ENCODE results near the gene SCFD2. TPM values are rescaled to one million over a fixed set of nuclear protein-coding genes. Genes with fewer than 3 reads are reported as not detected.

SCFD2 gene
- total RNA-seq, 1 experiment from 2014 or later: 12.4 TPM

DNA sequence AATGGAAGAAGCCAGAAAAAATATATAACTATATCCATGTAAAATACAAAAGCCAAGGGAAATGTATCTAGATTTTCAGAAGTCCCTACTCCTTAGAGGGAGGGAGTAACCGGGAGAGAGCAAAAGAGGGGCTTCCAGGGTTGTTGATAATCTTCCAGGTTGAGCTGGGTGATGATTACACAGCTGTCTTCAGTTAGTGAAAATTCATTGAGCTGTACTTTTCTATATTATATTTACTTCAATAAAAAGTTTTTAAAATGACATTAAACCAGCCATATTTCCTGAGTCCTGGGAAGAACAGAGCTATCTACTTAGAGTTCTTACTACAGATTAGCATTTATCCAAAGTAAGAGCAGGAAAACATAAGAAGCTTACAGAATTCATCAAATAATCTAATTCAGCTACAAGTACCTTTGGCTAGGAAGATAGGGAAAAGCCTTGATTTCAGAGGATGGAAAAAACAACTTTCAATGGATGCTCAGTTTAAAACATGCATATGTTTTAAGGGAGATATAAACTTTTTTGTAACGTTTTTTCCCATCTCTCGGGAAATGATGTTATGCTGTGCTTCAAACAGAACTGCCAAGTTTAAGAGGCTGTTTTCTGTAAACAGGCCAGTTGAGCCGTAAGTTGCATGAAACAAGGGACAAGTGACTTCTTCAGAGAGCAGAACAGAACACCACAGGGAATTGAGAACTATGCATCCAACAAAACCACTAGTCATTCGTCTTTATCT, 204.6 kb downstream of the SCFD2 start (continued):
- no peak for TF ChIP-seq CTCF (IDR thresholded peaks at IDR 0.05)
- no peak for TF ChIP-seq ZNF219 (CRISPR knock-in tag; IDR thresholded peaks at IDR 0.05; ENCODE audit: borderline replicate concordance)
- TF ChIP-seq ZBTB43 (CRISPR knock-in tag; IDR thresholded peaks at IDR 0.05): no peak
- TF ChIP-seq TEAD1 (CRISPR knock-in tag; IDR thresholded peaks at IDR 0.05): no peak
- no peak for TF ChIP-seq NFYB (CRISPR knock-in tag; conservative IDR thresholded peaks at IDR 0.05; ENCODE audit: low read depth)
- TF ChIP-seq, protein P1, sequence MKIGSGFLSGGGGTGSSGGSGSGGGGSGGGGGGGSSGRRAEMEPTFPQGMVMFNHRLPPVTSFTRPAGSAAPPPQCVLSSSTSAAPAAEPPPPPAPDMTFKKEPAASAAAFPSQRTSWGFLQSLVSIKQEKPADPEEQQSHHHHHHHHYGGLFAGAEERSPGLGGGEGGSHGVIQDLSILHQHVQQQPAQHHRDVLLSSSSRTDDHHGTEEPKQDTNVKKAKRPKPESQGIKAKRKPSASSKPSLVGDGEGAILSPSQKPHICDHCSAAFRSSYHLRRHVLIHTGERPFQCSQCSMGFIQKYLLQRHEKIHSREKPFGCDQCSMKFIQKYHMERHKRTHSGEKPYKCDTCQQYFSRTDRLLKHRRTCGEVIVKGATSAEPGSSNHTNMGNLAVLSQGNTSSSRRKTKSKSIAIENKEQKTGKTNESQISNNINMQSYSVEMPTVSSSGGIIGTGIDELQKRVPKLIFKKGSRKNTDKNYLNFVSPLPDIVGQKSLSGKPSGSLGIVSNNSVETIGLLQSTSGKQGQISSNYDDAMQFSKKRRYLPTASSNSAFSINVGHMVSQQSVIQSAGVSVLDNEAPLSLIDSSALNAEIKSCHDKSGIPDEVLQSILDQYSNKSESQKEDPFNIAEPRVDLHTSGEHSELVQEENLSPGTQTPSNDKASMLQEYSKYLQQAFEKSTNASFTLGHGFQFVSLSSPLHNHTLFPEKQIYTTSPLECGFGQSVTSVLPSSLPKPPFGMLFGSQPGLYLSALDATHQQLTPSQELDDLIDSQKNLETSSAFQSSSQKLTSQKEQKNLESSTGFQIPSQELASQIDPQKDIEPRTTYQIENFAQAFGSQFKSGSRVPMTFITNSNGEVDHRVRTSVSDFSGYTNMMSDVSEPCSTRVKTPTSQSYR (CRISPR knock-in tag; IDR thresholded peaks at IDR 0.05): no peak
- TF ChIP-seq GRHL2 (CRISPR knock-in tag; IDR thresholded peaks at IDR 0.05; ENCODE audit: insufficient replicate concordance, severe bottlenecking): no peak
- no peak for TF ChIP-seq RELA (CRISPR knock-in tag; IDR thresholded peaks at IDR 0.05; ENCODE audit: borderline replicate concordance)
- TF ChIP-seq ETV6 (CRISPR knock-in tag; IDR thresholded peaks at IDR 0.05): no peak

DNA sequence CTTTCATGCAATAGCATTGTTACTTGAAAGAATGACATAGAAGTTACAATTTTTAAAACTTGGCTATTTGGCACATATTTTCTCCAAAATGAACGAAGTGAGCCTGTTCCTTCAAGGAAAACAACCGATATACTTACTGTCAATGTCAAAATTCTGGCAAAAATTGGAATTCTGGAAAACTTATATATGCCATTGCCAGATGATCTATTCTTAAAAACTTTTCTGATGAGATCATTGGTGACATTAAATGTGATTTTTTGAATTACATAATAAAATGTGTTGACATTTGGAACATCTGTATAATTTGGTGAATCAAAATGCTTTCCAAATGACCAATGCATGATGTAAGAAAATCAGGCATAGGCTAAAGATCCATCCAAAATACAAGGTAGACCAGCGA, 209.0 kb downstream of the SCFD2 start:
- Mint-ChIP-seq H3K36me3 (peaks cover 15% of the 10 kb centered on the region), H3K27ac (no peak overlapping the region), H3K4me1 (peaks cover 6% of the 10 kb centered on the region; the same call in 1 of the 2 replicates), H3K4me3 (no peak overlapping the region), H3K9me3 (peaks cover 35% of the 10 kb centered on the region), H3K27me3 (ENCODE audit: low read depth) (no peaks in the 10 kb centered on the region)
- ATAC-seq (no peak), DNase-seq (ENCODE audit: low spot score) (no peak)
- ChIA-PET CTCF (no interaction called here), POLR2A (no interaction called here)
- TF ChIP-seq NR1H2 (CRISPR knock-in tag; IDR thresholded peaks at IDR 0.05): no peak
- TF ChIP-seq GTF2I (CRISPR knock-in tag; conservative IDR thresholded peaks at IDR 0.05): no peak
- no peak for TF ChIP-seq USF2 (CRISPR knock-in tag; IDR thresholded peaks at IDR 0.05)
- TF ChIP-seq, protein P2, sequence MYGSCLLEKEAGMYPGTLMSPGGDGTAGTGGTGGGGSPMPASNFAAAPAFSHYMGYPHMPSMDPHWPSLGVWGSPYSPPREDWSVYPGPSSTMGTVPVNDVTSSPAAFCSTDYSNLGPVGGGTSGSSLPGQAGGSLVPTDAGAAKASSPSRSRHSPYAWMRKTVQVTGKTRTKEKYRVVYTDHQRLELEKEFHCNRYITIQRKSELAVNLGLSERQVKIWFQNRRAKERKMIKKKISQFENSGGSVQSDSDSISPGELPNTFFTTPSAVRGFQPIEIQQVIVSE (CRISPR knock-in tag; IDR thresholded peaks at IDR 0.05; ENCODE audit: borderline replicate concordance): no peak
- TF ChIP-seq MXD4 (CRISPR knock-in tag; IDR thresholded peaks at IDR 0.05; ENCODE audit: borderline replicate concordance): no peak
- TF ChIP-seq TEAD1 (CRISPR knock-in tag; IDR thresholded peaks at IDR 0.05): no peak
- no peak for TF ChIP-seq FOXK1 (CRISPR knock-in tag; IDR thresholded peaks at IDR 0.05)

DNA sequence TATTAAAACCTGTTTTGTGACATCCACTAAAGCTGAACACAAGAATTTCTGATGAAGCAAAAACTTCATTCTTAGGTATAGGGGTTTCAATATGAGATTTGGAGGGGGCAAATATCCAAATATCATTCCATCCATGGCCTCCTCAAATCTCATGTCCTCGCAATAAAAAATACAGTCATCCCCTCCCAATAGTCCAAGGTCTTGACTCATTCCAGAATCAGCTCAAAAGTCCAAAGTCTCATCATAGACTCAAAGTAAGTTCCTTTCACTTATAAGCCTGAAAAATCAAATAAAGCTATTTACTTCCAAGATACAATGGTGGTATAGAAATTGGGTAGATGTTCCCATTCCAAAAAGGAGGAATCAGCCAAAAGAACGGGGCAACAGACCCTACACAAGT, 213.4 kb downstream of the SCFD2 start:
- H3K4me3 Mint-ChIP-seq: no peak overlapping the region
- DNase-seq (ENCODE audit: low spot score): no peak
- CTCF ChIA-PET: no interaction called here
- TF ChIP-seq NFE2L1 (CRISPR knock-in tag; IDR thresholded peaks at IDR 0.05): no peak
- no peak for TF ChIP-seq ZNF671 (CRISPR knock-in tag; IDR thresholded peaks at IDR 0.05)
- TF ChIP-seq JAZF1 (CRISPR knock-in tag; IDR thresholded peaks at IDR 0.05): no peak
- no peak for TF ChIP-seq ZNF532 (CRISPR knock-in tag; IDR thresholded peaks at IDR 0.05; ENCODE audit: borderline replicate concordance)
- TF ChIP-seq ESRRA (CRISPR knock-in tag; IDR thresholded peaks at IDR 0.05; ENCODE audit: borderline replicate concordance): no peak
- TF ChIP-seq ZBTB21 (CRISPR knock-in tag; IDR thresholded peaks at IDR 0.05; ENCODE audit: borderline replicate concordance): no peak
- no peak for TF ChIP-seq HMGA2 (CRISPR knock-in tag; IDR thresholded peaks at IDR 0.05)

More for the DNA sequence above, 213.4 kb downstream of the SCFD2 start:
- POLR2A ChIA-PET: no interaction called here
- H3K27me3 Mint-ChIP-seq (ENCODE audit: low read depth): no peaks in the 10 kb centered on the region
- peaks cover 15% of the 10 kb centered on the region for H3K36me3 Mint-ChIP-seq
- H3K4me1 Mint-ChIP-seq: peaks cover 9% of the 10 kb centered on the region
- ATAC-seq: no peak
- no peak overlapping the region for H3K27ac Mint-ChIP-seq
- peaks cover 38% of the 10 kb centered on the region for H3K9me3 Mint-ChIP-seq

Measured in WTC11 (cell line).